GM12891 (cell line): ENCODE measurements around the gene EYS.

ENCODE experiments used
- POLR2A ChIP-seq: IDR thresholded peaks from 2 replicates; pipeline ENCODE4 v1.6.1; 2011; ENCODE audit warnings: low read depth, low read length, control low read depth
- TAF1 ChIP-seq: IDR thresholded peaks from 2 replicates; pipeline ENCODE4 v1.6.1; 2011; ENCODE audit warnings: low read depth, low read length, control low read depth

DNA sequence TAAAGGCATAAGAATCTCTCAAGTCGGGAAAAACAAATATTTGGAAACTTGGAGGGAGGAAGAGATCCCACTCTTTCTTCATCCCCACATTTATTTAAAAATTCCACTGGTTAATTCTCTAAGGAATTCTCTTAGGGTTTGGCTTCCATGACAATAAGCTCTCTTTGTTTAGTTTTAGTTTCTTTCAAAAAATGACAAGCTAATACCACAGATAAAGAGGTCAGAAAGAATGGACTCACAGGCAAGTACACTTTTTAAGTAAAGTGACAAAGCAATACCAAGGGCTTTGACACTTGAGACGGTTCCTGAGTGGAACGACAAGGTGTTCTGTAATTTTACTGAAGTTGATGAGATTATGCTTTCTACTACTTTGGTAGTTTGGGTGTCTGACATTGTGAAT is 1199.4 kb downstream of the EYS start:
- no peak for TF ChIP-seq TAF1
- no peak for TF ChIP-seq POLR2A
